Measurements from ENCODE around the gene UBE2Q1.
"Not testable (repeated sequence)": the region's sequence is repeated elsewhere in the genome, so short reads cannot be mapped to it uniquely, and the experiment has no call there.

Gene UBE2Q1

DNA sequence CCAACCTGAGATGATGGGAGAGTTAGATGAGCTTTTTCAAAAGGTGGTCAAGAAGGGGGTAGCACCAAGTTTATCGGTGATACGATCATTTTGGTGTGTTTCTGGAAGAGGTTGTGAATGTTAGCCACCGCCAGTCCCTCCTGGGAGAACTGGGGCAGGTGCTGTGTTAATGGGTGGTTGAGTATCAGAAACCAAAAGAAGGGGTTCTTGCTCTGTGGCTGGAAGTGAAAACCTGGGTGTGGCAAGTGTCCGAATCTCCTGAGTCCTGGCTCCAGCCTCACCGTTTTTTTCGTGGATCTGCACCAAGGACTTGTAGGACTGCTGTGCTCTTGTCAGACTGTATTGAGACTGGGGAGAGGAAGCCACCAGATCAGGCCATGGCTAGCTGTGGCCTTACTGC, 7.8 kb downstream of the UBE2Q1 start:
- no peak for DNase-seq (ENCODE audit: low spot score)

DNA sequence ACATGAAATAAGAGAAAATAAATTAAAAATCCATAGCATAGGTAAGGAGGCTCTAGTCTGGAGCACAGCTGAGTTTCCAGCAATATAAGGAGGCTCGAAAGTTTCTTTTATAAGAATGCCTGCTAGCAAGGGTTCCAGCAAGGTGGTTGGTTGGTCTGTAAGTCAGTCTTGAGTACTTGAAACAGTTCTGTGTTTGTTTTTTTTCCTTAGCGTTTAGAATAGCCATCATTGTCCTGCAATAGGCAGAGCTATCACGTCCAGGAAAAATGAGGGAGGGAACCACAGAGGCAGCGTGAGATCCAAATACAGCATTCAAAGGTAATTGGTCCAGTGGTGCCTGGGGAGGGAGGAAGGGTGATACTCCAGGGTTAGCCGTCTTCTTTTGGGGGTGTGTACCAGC, 8.4 kb downstream of the UBE2Q1 start:
- DNase-seq (ENCODE audit: low spot score) = no peak

DNA sequence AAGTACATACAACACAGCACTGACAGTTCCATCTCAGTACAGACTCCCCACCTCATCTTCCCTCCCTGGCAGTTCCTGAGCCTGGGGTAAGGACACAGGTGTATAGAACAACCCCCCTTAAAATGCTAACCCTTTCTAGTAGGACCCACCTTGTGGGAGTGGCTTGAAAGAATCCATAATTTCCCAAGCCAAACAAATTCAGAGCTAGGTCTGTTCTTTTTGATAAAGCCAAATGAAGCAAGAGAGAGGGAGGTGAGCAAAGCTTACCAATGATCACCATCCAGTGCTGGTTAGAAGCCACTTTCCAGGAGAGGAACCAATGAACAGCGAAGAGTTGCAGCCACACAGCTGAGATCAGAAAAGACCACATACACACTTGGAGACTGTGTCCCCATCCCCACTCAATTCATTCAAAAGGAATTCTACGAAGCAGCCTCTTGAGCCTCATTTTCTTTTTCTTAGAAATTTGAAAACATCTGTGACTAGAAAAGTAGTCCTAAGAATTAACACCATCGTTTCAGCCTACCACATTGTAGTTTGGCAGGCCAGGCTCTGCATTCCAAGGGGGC, 9.2 kb downstream of the UBE2Q1 start:
- peak; percentile 47 for DNase-seq (ENCODE audit: low spot score)

DNA sequence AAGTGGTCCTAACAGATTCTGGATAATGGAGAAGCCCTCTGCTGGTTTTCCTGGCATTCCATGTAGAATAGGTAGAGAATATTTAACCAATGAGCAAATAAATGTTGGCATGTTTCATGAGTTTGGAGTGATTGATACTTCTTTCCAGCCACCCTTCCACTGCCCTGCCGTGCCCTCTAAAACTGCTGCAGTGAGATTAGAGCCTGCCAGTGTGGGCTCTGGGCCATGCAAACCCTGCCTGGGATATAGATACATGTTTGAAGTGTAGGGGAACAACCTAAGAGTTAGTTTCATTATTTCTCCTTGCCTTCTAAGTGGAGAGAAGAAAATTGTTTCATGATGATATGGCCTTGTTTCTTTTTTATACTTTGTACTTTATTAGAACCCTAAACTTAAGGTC, 10.4 kb downstream of the UBE2Q1 start:
- peak; percentile 70 for DNase-seq (ENCODE audit: low spot score)

DNA sequence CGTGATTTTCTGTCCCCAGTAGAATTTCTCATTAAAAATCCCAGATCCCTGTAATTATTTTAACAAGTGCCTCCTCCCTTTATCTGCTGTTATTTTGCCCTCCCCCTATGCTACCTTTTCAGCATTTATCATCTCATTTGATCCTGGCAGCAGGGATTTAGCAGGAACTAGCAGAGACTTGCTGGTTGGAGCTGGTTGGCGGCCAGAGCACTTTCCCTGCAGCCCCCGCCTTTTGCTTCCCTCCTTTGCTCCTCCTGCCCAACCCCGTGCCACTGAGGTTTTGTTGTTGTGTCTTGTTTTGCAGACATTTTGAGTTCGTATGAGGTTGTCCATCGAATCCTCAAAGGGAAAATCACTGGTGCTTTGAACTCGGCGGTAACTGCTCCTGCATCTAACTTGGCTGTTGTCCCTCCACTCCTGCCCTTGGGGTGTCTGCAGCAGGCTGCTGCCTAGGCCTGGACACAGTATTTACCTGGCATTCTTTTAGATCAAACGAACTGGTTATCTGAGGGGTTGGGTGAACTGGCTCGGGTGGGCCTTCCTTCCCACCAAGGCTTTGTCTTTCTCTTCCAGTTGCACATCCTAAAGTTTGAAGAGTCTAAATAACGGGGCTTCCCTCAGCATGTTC, 11.2 kb downstream of the UBE2Q1 start:
- no peak for DNase-seq (ENCODE audit: low spot score)

DNA sequence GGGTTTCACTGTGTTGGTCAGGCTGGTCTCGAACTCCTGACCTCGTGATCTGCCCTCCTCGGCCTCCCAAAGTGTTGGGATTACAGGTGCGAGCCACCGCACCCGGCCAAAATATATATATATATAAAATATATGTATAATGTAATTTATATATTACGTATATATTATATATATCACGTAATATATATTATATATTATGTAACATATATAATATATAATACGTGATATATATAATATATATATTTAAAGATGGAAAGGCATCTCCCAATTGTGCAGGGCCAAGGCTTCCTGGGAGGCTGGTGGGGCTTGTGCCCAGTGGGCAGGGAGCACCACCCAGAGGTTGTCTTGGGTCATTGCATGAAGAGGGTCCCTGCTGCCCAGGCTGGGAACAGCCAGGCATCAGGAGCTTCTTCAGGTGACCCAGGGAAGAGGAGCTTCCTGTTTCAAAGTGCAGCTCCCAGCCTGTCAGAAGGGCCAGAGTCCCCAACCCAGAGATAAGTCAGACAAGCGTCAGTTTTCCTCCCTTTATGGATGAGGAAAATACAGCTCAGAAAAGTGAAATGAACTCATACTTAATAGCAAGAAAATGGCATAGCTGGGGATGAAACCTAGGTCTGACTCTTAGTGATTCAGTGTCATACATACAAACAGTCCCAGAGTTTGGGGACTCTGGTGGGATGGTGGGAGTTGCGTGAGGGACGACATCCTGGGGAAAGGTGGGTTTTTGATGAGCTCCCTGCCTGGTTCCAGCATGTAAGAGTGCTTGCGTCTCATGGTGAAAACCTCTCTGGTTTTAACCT, 12.0 kb downstream of the UBE2Q1 start:
- peak; percentile 53 for DNase-seq (ENCODE audit: low spot score)

DNA sequence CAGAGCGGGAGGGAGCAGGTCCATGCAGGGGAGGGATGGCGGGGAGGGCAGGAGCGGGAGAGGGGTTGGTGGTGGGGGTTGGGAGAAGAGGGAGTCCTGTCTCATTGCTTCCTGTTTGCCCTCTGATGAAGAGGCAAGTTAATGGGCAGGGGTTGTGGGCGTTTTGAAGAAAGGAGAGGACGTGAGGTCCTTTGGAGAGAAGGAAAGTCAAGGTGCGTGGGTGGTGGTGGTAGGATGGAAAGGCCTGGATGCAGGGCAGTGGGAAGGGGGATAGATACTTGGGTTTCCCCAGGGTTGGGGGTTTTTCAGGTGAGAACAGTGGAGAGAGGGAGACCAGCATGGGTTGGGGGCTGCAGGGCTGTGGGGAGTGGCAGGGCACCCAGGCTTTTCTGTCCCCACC, 17.2 kb downstream of the UBE2Q1 start:
- DNase-seq (ENCODE audit: low spot score) = no peak

DNA sequence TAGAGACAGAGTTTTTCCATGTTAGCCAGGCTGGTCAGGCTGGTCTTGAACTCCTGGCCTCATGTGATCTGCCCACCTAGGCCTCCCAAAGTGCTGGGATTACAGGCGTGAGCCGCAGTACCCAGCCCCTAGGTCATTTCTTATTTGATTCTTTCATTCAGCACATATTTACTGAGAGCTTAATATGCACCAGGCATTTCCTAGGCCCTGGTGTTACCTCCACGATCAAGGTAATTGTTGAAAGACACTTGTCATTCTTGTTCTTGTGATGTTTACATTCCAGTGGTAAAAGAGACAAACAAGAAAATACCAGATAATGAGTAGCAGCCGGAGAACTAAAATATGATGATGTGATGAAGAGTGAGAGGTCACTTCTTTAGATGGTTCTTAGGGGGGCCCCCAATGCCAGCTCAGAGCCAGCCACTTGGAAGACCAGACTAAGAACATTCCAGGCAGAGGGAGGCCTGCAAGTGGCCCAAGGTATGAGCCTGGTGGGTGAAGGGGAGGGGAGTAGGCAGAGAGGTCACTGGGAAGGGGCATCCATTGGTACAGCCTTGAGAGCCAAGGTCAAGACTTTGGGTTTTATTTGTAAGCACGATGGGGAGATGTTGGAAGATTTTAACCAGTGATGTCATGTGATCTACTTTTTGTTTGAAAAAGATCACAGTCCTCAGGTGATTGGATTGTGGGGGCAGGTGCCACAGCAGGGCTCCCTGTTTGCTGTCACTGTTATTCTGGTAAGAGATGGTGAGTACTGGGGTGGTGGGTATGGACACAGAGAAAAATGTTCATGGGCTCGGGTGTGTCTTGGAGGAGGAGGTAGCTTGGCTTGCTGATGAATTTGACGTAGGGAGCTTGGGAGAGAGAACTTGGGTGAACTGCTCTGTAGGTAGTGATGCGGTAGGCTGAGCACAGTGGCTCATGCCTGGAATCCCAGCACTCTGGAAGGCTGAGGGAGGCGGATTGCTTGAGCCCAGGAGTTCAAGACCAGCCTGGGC, 18.7 kb downstream of the UBE2Q1 start:
- no peak for DNase-seq (ENCODE audit: low spot score)

DNA sequence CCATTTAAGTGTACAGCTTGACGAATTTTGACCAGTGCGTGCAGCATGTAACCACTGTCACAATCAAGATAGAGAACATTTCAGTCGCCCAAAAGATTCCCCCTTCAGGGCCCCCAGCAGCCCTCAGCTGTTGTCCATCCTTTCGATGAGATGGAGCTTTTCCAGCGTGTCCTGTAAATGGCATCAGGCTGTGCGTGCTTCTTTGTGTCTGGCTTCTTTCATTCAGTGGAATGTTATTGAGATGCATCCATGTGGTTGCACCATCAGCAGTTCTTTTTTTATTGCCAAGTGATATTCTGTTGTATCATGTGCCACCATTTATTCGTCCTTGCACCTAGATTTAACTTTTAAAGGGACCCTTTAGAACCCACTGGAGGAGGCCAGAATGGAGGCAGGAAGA, 21.9 kb downstream of the UBE2Q1 start:
- DNase-seq (ENCODE audit: low spot score) = no peak

DNA sequence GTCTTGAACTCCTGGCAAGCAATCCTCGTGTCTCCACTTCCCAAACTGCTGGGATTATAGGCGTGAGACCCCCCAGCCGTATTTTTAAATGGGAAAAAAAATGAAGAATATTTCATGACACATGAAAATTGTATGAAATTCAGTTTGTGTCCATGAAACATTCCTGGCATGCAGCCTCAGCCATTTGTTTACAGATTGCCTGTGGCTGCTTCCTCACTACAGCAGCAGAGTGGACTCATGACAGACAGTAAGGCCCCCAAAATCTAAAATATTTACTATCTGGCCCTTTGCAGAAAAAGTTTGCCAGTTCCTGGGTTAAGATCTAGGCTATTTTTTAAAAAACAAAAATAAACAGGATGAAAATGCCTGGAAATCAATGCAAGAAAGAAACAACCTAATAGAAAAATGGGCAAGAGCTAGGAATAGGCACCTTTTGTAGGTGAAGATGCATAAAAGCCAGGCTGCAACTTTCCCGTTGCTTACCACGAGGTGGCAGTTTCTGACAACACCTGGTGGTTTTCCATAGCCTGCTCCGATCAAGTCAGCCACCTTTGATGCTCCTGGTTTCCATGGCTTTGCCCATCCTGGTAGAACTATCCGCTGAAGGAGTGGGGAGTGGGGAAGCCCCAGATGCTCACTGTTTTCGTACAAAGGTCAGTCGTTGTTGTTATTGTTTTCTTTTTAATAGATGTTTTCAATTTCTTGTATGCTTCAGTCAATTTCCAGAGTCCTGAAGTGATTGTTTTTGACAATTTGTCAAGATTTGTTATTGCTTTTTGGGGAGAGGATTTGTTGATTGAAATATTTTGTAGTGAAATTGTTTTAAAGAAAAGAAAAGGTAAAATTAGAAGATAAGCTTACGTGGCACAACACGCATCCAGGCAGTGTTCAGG, 24.3 kb downstream of the UBE2Q1 start:
- DNase-seq (ENCODE audit: low spot score) = peak; percentile 37

DNA sequence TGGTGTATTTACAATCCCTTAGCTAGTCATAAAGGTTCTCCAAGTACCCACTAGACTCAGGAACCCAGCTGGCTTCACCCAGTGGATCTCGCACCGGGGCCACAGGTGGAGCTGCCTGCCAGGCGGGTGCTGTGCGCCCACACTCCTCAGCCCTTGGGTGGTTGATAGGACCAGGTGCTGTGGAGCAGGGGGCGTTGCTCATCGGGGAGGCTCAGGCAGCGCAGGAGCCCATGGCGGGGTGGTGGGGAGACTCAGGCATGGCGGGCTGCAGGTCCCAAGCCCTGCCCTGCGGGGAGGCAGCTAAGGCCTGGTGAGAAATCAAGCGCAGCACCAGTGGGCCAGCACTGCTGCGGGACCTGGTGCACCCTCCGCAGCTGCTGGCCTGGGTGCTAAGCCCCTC, 26.5 kb downstream of the UBE2Q1 start:
- not testable (repeated sequence) for DNase-seq (ENCODE audit: low spot score)

DNA sequence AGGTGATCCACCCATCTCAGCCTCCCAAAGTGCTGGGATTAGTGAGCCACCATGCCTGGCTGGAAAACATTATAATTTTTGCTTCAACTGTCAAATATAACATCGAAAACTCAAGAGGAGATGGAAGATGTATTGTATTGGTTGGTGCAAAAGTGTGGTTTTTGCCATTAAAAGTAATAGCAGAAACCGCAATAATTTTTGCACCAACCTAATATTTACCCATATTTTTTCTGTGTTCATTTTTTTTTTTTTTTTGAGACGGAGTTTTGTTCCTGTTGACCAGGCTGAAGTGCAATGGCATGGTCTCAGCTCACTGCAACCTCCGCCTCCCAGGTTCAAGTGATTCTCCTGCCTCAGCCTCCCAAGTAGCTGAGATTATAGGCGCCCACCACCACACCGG, 29.2 kb downstream of the UBE2Q1 start:
- no peak for DNase-seq (ENCODE audit: low spot score)

DNA sequence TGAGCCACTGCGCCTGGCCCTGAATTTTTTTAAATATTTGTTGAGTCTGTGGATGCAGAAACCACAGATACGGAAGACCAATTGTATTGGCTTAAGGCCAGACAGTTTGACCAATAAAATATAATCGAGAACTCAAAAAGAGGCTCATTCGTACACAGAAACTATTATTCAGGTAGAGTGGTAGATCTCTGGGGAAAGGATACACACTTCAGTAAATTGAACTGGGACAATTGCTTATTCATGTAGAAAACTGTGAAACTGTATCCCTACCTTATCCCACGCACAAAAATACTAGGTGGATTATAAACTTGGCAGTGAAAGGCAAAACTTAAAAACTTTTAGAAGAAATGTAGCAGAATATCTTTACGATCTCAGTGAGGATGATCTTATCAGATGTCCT, 31.3 kb downstream of the UBE2Q1 start:
- DNase-seq (ENCODE audit: low spot score) = no peak

DNA sequence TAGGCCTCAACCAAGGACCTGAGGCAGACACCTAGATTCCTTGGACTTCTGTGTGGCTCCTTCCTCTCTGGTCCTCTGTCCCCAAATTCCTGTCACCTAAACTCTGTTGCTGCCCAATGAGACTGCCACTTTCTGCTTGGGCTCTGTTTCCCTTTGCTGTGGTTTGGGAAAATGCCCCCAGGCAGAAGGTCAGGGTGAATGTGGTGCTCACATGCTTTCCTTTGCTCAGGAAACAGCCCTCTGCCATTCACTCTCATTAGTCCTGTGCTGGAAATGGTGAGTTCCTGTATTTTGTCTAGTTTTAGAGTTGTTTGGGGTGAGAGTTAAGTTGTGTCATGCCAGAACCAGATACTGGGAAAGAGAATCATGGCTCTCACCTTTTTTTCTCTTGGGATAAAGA, 33.6 kb downstream of the UBE2Q1 start:
- no peak for DNase-seq (ENCODE audit: low spot score)

DNA sequence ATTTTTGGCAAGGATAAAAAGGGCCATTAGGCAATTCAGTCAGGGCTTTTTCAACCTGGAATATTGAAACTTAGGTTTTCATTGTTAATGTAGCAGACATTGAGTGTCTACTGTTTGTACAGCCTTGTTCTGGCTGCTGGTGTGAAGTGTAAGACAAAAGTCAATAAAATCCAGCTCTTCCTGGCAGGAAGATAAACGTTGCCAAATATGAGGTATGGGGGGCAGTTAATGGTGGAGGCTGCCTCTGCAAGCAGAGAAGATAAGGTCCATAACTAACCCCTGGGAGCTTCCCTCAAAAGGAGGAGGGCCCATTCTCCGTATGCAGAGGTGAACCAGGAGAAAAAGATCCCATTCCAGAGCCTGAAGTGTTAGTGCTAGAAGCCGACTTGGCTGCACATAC, 36.8 kb downstream of the UBE2Q1 start:
- no peak for DNase-seq (ENCODE audit: low spot score)

DNA sequence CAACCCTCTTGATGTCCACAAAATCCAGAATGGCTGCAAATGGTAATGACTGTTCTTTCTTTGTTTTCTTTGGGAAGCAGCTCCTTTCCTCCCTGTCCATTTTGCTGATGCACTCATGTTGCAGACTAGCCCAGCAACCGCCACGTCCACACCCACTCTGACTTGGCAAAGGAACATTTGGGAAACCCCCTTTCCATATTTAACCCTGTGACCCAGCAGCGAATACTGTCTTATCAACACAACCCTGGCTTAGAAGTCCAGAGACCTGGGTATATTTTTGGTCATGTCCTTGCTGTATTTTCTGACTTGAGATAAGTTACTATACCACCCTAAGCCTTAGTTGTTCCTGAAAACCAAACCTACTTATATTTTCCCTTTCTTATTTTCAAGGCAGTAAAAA, 38.1 kb downstream of the UBE2Q1 start:
- DNase-seq (ENCODE audit: low spot score) = peak; percentile 61

DNA sequence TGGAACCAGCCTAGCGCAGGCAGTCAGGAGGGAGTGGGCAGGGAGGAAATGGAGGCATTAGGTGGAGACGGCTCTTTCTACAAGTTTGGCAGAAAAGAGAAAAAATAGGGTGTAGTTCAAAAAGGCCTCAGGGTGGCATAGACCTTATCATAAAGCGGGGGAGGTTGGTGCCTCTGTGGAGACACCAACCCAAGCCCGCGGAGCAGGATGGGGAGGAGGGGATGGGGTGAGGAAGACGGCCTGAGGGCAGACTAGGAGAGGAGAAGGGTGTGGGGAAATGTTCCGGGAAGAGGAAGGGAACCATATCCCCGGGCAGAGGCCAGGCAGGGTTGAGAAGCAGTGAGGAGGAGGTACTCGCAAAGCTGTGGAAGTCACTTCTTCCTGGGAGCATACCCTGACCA, 38.9 kb downstream of the UBE2Q1 start:
- DNase-seq (ENCODE audit: low spot score) = peak; percentile 32

DNA sequence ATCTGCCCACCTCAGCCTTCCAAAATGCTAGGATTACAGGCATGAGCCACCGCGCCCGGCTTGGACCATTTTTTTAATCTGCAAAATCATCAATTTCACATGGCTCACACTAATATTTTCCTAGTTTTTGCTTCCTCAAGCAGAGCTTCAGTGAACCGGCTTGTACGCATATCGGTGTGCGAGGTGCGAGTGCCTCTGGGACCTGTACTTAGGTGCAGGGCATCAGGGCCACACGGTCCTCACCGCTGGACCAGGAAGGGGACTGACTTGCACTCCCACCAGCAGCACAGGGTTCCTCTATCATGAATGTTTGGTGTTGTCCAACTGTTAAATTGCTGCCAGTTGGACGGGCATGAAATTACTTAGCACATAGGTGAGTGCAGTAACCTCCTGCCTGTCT, 40.8 kb downstream of the UBE2Q1 start:
- DNase-seq (ENCODE audit: low spot score) = no peak

DNA sequence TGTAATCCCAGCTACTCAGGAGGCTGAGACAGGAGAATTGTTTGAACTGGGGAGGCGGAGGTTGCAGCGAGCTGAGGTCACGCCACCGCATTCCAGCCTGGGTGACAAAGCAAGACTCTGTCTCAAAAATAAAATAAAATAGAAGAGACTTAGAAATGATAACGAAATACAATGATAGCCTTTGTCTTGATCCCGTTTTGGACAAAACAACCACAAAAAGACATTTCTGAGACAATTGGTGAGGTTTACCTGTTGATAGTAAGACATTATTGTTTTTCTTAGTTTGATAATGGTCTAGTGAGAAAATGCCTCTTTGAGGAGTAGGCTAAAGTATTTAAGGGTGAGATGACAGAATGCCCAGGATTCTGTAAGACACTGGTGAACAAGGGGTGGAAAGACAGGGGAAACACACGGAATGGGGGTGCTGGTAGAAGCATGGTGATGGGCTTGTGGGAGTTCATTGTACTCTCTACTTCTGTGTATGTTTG, 44.4 kb downstream of the UBE2Q1 start:
- no peak for DNase-seq (ENCODE audit: low spot score)

DNA sequence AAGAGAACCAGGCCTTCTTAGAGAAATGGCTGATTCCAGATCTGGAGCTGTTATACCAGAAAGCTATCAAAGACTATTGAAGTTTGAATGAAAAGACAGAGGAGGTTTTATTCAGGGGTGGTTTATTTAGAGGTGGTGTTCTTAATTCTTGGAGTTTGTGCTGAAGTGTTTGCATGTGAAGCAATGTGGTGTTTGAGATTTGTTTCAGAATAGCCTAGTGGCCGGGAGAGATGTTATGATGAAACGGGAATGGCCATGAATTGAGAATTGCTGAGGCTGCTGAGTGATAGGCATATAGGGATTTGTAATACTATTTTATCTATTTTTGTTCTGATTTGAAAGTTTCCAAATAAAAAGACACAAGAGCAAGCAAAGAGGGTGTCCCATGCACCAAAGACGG, 45.7 kb downstream of the UBE2Q1 start:
- no peak for DNase-seq (ENCODE audit: low spot score)

DNA sequence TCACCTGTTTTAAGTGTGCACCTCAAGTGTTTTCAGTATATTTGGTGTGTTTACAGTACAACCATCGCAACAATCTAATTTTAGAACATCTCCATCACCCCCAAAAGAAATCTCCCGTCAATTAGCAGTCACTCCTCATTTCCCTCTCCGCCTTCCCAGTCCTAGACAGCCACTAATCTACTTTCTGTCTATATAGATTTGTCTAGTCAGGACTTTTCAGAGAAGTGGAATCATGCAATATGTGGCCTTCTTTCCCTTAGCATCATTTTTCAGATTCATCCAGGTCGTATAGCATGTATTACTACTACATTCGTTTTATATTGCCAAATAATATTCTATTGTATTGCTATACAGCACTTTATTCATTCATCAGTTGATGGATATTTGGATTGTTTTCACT, 54.6 kb downstream of the UBE2Q1 start:
- no peak for DNase-seq (ENCODE audit: low spot score)

Measured in hematopoietic multipotent progenitor cell treated with erythropoietin and hydrocortisone succinate and interleukin-3 and kit ligand, for 17 days (in vitro differentiated cells).